H1 (cell line): ENCODE results near the gene CHST13. TPM values are rescaled to one million over a fixed set of nuclear protein-coding genes. Genes with fewer than 3 reads are reported as not detected.

Experiments used
- CBX8 ChIP-seq: fragments of 300-800, 300-1000 bp; sonication (generic); IDR thresholded peaks from 2 replicates; pipeline ENCODE4 v1.7.1; 2016; ENCODE audit warnings: low read depth, low read length, borderline replicate concordance
- CHD2 ChIP-seq: IDR thresholded peaks from 2 replicates; pipeline ENCODE4 v1.6.1; 2012; ENCODE audit warnings: low read length, improper control_type of control experiment
- JUN ChIP-seq: IDR thresholded peaks from 2 replicates; pipeline ENCODE4 v1.6.1; 2011; ENCODE audit warnings: low read depth, mild to moderate bottlenecking, improper control_type of control experiment, low read length
- MAX ChIP-seq: IDR thresholded peaks from 2 replicates; pipeline ENCODE4 v1.6.1; 2012; ENCODE audit warnings: inconsistent platforms
- RAD21 ChIP-seq, 2 experiments: IDR thresholded peaks in 1 of 2; conservative IDR thresholded peaks in 1 of 2; 2 replicates each; pipeline ENCODE4 v1.6.1; 2011; ENCODE audit warnings: low read depth in 2 of 2, low read length in 2 of 2, improper control_type of control experiment in 1 of 2, inconsistent platforms in 1 of 2, mild to moderate bottlenecking in 1 of 2, moderate library complexity in 1 of 2
- USF2 ChIP-seq: IDR thresholded peaks from 2 replicates; pipeline ENCODE4 v1.6.1; 2011; ENCODE audit warnings: low read length, improper control_type of control experiment
- polyA plus RNA-seq, 7 experiments: library from polyadenylated mRNA; depleted of rRNA in 3 of 7; stranded (reverse) in 5 of 7; unstranded in 2 of 7; fragments of >200 nt in 5 of 7; fragments of 200-250 nt in 2 of 7; gene quantifications; 1 replicate in 5 of 7; 2 replicates in 1 of 7; 4 replicates in 1 of 7; pipeline versions ENCODE4 v1.2.1 to v1.2.3, GENCODE V29; 2011 to 2013; ENCODE audit warnings: missing spikeins in 2 of 7, mixed read lengths in 2 of 7
- total RNA-seq: library from RNA; stranded (reverse); fragmentation: NEBNext Ultra II Directional; extraction: Animal tissue kit (Norgen Biotek cat#: 25700); gene quantifications from 2 replicates; pipeline ENCODE4 v1.2.1, GENCODE V29; 2021

Gene CHST13
- total and polyA plus RNA-seq, 2 of the 8 experiments (the other 6 are each of a cell fraction or from before 2014, with no cell fraction given), result 5.4 to 11.7 TPM

GRCh38 chr3:126577261-126577660, 53.3 kb downstream of the CHST13 start (continued):
- no peak for TF ChIP-seq CHD2
- TF ChIP-seq RAD21 (IDR thresholded peaks at IDR 0.05 in 1 of 2, conservative IDR thresholded peaks at IDR 0.05 in 1 of 2; ENCODE audit: low read depth in 2 of 2, low read length in 2 of 2), result no peak
- TF ChIP-seq USF2, result no peak
- no peak for TF ChIP-seq CBX8
- no peak for TF ChIP-seq JUN
- TF ChIP-seq MAX, result no peak
